ENCODE data around the gene LENG8. TPM values are rescaled to one million over a fixed set of nuclear protein-coding genes. Genes with fewer than 3 reads are reported as not detected.
A peak's percentile ranks its signal among the peaks of the same experiment; 100 is the strongest.

LENG8 gene
- total and polyA plus RNA-seq, 2 of the 13 experiments (the other 11 are each of a cell fraction or from before 2014, with no cell fraction given) = 14.3 to 41.9 TPM

GRCh38 chr19:54448774-54449700 is at the start of gene LENG8 (continued):
- TF ChIP-seq RXRB (CRISPR knock-in tag; IDR thresholded peaks at IDR 0.05; ENCODE audit: borderline replicate concordance) (peak; percentile 58; the same call in 1 of the 2 replicates), TBX2 (CRISPR knock-in tag; IDR thresholded peaks at IDR 0.05; ENCODE audit: borderline replicate concordance) (peak; percentile 77; the same call in 1 of the 2 replicates), ZNF350 (CRISPR knock-in tag; IDR thresholded peaks at IDR 0.05; ENCODE audit: borderline replicate concordance, low read depth) (peak; percentile 44; the same call in 1 of the 2 replicates), PLRG1 (conservative IDR thresholded peaks at IDR 0.05) (no peak), ZNF34 (CRISPR knock-in tag; IDR thresholded peaks at IDR 0.05; ENCODE audit: borderline replicate concordance) (0 out of 2 replicates have a peak, but pooled peaks have one; percentile 62), CBX5 (CRISPR knock-in tag; IDR thresholded peaks at IDR 0.05; ENCODE audit: borderline replicate concordance) (peak; percentile 87; the same call in 1 of the 2 replicates), ZNF546 (CRISPR knock-in tag; conservative IDR thresholded peaks at IDR 0.05) (no peak; the same call in 1 of the 2 replicates), ATF7-NPFF (CRISPR knock-in tag; IDR thresholded peaks at IDR 0.05; ENCODE audit: low read depth) (peak; percentile 96; the same call in 1 of the 2 replicates), ATF5 (CRISPR knock-in tag; IDR thresholded peaks at IDR 0.05; ENCODE audit: low read depth) (peak; percentile 94; the same call in 1 of the 2 replicates), YEATS4 (CRISPR knock-in tag; IDR thresholded peaks at IDR 0.05; ENCODE audit: borderline replicate concordance) (peak; percentile 92), PPARG (CRISPR knock-in tag; conservative IDR thresholded peaks at IDR 0.05) (no peak), ZNF143 (CRISPR knock-in tag; IDR thresholded peaks at IDR 0.05) (peak; percentile 40; the same call in 1 of the 2 replicates), ETS1 (CRISPR knock-in tag; IDR thresholded peaks at IDR 0.05) (peak; percentile 64; the same call in 1 of the 2 replicates), ZNF232 (CRISPR knock-in tag; IDR thresholded peaks at IDR 0.05; ENCODE audit: borderline replicate concordance) (peak; percentile 63; the same call in 1 of the 2 replicates), SIN3B (IDR thresholded peaks at IDR 0.05; ENCODE audit: low read length) (no peak), GABPB1 (CRISPR knock-in tag; IDR thresholded peaks at IDR 0.05) (peak; percentile 95), NR1H2 (CRISPR knock-in tag; IDR thresholded peaks at IDR 0.05; ENCODE audit: borderline replicate concordance, low read depth) (peak; percentile 53; the same call in 1 of the 2 replicates), BRCA1 (CRISPR knock-in tag; IDR thresholded peaks at IDR 0.05) (no peak; the same call in none of the 2 replicates), GATAD1 (CRISPR knock-in tag; IDR thresholded peaks at IDR 0.05) (peak; percentile 92), NAIF1 (CRISPR knock-in tag; IDR thresholded peaks at IDR 0.05; ENCODE audit: borderline replicate concordance) (peak; percentile 51; the same call in 1 of the 2 replicates), ZNF337 (CRISPR knock-in tag; IDR thresholded peaks at IDR 0.05; ENCODE audit: borderline replicate concordance, low read depth) (peak; percentile 95; the same call in 1 of the 2 replicates)
- TF ChIP-seq, protein P1, sequence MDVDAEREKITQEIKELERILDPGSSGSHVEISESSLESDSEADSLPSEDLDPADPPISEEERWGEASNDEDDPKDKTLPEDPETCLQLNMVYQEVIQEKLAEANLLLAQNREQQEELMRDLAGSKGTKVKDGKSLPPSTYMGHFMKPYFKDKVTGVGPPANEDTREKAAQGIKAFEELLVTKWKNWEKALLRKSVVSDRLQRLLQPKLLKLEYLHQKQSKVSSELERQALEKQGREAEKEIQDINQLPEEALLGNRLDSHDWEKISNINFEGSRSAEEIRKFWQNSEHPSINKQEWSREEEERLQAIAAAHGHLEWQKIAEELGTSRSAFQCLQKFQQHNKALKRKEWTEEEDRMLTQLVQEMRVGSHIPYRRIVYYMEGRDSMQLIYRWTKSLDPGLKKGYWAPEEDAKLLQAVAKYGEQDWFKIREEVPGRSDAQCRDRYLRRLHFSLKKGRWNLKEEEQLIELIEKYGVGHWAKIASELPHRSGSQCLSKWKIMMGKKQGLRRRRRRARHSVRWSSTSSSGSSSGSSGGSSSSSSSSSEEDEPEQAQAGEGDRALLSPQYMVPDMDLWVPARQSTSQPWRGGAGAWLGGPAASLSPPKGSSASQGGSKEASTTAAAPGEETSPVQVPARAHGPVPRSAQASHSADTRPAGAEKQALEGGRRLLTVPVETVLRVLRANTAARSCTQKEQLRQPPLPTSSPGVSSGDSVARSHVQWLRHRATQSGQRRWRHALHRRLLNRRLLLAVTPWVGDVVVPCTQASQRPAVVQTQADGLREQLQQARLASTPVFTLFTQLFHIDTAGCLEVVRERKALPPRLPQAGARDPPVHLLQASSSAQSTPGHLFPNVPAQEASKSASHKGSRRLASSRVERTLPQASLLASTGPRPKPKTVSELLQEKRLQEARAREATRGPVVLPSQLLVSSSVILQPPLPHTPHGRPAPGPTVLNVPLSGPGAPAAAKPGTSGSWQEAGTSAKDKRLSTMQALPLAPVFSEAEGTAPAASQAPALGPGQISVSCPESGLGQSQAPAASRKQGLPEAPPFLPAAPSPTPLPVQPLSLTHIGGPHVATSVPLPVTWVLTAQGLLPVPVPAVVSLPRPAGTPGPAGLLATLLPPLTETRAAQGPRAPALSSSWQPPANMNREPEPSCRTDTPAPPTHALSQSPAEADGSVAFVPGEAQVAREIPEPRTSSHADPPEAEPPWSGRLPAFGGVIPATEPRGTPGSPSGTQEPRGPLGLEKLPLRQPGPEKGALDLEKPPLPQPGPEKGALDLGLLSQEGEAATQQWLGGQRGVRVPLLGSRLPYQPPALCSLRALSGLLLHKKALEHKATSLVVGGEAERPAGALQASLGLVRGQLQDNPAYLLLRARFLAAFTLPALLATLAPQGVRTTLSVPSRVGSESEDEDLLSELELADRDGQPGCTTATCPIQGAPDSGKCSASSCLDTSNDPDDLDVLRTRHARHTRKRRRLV (CRISPR knock-in tag; IDR thresholded peaks at IDR 0.05) = peak; percentile 93

All from HepG2 (cell line).